Measurements from ENCODE around the gene FER. TPM values are rescaled to one million over a fixed set of nuclear protein-coding genes. Genes with fewer than 3 reads are reported as not detected.

Gene FER
- total and polyA plus RNA-seq, 2 experiments from 2014 or later = 10.6 to 29.4 TPM

GRCh38 chr5:108747111-108747773, 455 bp upstream of the FER start:
- Histone ChIP-seq H2AFZ (peak overlapping the region; percentile 60), H3K27ac (peak overlapping the region; percentile 97), H3K4me1 (ENCODE audit: insufficient read depth) (no peaks in the 10 kb centered on the region), H3K79me2 (peaks cover 23% of the 10 kb centered on the region), H3K9me3 (ENCODE audit: low read depth) (no peaks in the 10 kb centered on the region), H4K20me1 (ENCODE audit: insufficient read depth, poor library complexity, severe bottlenecking) (no peaks in the 10 kb centered on the region), H3K4me2 (peak overlapping the region; percentile 78), H3K27me3 (no peaks in the 10 kb centered on the region), H3K9me2 (replicated peaks; ENCODE audit: insufficient read depth) (no peaks in the 10 kb centered on the region), H3K36me3 (replicated peaks; ENCODE audit: insufficient read depth, low read depth) (no peaks in the 10 kb centered on the region), H3K4me3 (peak overlapping the region; percentile 60)
- 42% methylated on average over 10 of the region's 10 CpGs for WGBS (ENCODE audit: low lambda C conversion rate, missing lambda C conversion rate)
- DNase-seq (ENCODE audit: low spot score) = no peak
- no peak for TF ChIP-seq EZH2 (IDR thresholded peaks at IDR 0.05; ENCODE audit: borderline replicate concordance)
- no peak for TF ChIP-seq EZH2phosphoT487 (IDR thresholded peaks at IDR 0.05; ENCODE audit: low read depth, severe bottlenecking, unreplicated experiment)
- no peak for TF ChIP-seq CTCF (IDR thresholded peaks at IDR 0.05; ENCODE audit: poor library complexity)

- no peaks in the 10 kb centered on the region for H3K4me1 ChIP-seq (ENCODE audit: insufficient read depth)
- H3K4me3 ChIP-seq = peak overlapping the region; percentile 60
- no peaks in the 10 kb centered on the region for H3K36me3 ChIP-seq (replicated peaks; ENCODE audit: insufficient read depth, low read depth)
- peak overlapping the region; percentile 86 for H3K4me2 ChIP-seq
- peaks cover 34% of the 10 kb centered on the region for H3K79me2 ChIP-seq
- H3K9me3 ChIP-seq (ENCODE audit: low read depth) = no peaks in the 10 kb centered on the region
- H4K20me1 ChIP-seq (ENCODE audit: insufficient read depth, poor library complexity, severe bottlenecking) = no peaks in the 10 kb centered on the region
- peak; percentile 99 for DNase-seq (ENCODE audit: low spot score)
- 2% methylated on average over 41 of the region's 69 CpGs for WGBS (ENCODE audit: low lambda C conversion rate, missing lambda C conversion rate)
- no peak for TF ChIP-seq EZH2phosphoT487 (IDR thresholded peaks at IDR 0.05; ENCODE audit: low read depth, severe bottlenecking, unreplicated experiment)
- peak; percentile 26 for TF ChIP-seq CTCF (IDR thresholded peaks at IDR 0.05; ENCODE audit: poor library complexity)
- H3K9me2 ChIP-seq (replicated peaks; ENCODE audit: insufficient read depth) = no peaks in the 10 kb centered on the region
- H3K27ac ChIP-seq = peak overlapping the region; percentile 97
- no peaks in the 10 kb centered on the region for H3K27me3 ChIP-seq
- H2AFZ ChIP-seq = peak overlapping the region; percentile 60
These were observed 867 bp downstream of the FER start for GRCh38 chr5:108748401-108749127.

- Histone ChIP-seq H2AFZ (peak overlapping the region; percentile 58), H3K4me1 (ENCODE audit: insufficient read depth) (no peaks in the 10 kb centered on the region), H3K4me3 (peak overlapping the region; percentile 37), H3K79me2 (peaks cover 39% of the 10 kb centered on the region), H4K20me1 (ENCODE audit: insufficient read depth, poor library complexity, severe bottlenecking) (no peaks in the 10 kb centered on the region), H3K27ac (peak overlapping the region; percentile 78), H3K27me3 (no peaks in the 10 kb centered on the region), H3K9me3 (ENCODE audit: low read depth) (no peaks in the 10 kb centered on the region), H3K4me2 (peak overlapping the region; percentile 86), H3K9me2 (replicated peaks; ENCODE audit: insufficient read depth) (no peaks in the 10 kb centered on the region), H3K36me3 (replicated peaks; ENCODE audit: insufficient read depth, low read depth) (no peaks in the 10 kb centered on the region)
- TF ChIP-seq EZH2 (IDR thresholded peaks at IDR 0.05; ENCODE audit: borderline replicate concordance) (no peak), CTCF (IDR thresholded peaks at IDR 0.05; ENCODE audit: poor library complexity) (peak; percentile 2)
- DNase-seq (ENCODE audit: low spot score) = peak; percentile 84
- 3% methylated on average over 21 of the region's 40 CpGs for whole genome bisulfite sequencing (ENCODE audit: low lambda C conversion rate, missing lambda C conversion rate)
These were observed 1.6 kb downstream of the FER start for GRCh38 chr5:108749128-108749861.
